Activated T-cell treated with anti-CD3 and anti-CD28 coated beads for 24 hours (primary cell): ENCODE data around the gene HSF2BP.
"Not testable (repeated sequence)": the region's sequence is repeated elsewhere in the genome, so short reads cannot be mapped to it uniquely, and the experiment has no call there.

Experiments
- DNase-seq: peaks from one replicate; pipeline ENCODE4 v3.0.0-alpha.2; 2020; ENCODE audit warnings: low read depth

Gene HSF2BP

DNA sequence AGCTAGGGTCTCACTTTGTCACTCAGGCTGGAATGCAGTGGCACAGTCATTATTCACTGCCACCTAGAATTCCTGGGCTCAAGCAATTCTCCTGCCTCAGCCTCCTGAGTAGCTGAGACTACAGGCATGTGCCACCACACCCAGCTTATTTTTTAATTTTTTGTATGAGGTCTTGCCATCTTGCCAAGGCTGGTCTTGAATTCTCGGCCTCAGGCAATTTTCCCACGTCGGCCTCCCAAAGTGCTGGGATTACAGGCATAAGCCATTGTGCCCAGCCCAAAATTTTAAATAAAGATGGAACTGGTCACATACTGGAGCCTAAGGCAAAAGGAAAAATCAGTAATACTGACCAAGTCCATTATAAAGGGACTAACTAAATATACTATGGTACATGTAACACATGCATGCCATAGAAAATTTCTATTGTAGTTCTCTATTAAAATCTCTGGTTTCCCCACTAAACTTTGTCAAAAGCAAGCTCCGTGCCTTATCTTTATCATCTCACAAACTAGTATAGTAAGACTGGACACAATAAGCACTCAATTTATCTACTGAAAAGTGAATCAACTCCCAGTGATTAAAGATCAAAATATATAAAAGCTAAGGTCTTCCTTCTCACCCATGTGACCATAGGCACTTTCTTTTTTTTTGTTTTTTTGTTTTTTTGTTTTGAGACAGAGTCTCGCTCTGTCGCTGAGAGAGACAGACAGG, 61.6 kb downstream of the HSF2BP start:
- DNase-seq: no peak

GRCh38 chr21:43597052-43597451, 62.2 kb downstream of the HSF2BP start:
- no peak for DNase-seq

DNA sequence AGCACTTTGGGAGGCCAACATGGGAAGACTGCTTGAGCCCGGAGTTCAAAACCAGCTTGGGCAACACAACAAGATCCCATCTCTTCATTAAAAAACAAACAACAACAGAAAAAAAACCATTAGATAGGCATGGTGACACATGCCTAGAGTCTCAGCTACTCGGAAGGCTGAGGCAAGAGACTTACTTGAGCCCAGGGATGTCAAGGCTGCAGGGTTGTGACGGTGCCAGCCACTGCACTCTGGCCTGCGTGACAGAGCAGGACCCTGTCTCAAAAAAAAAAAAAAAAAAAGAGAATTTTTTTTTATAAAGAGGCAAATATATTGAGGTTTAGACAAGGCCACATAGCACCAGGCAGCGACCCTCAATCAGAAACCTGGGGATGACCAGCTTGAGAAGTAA, 62.7 kb downstream of the HSF2BP start:
- no peak for DNase-seq

DNA sequence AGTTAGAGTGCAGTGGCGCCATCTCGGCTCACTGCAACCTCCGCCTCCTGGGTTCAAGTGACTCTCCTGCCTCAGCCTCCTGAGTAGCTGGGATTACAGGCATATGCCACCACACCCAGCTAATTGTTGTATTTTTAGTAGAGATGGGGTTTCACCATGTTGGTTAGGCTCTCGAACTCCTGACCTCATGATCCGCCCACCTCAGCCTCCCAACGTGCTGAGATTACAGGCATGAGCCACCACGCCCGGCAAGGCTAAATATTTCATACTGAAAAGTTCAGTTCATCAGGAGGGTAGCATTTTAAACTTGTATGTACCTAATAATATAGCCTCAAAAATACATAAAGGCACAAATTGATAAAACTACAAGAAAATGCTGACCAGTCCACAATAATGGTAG, 63.5 kb downstream of the HSF2BP start:
- not testable (repeated sequence) for DNase-seq

GRCh38 chr21:43593078-43593477, 66.2 kb downstream of the HSF2BP start:
- DNase-seq: no peak

GRCh38 chr21:43591571-43591970, 67.7 kb downstream of the HSF2BP start:
- DNase-seq: no peak

DNA sequence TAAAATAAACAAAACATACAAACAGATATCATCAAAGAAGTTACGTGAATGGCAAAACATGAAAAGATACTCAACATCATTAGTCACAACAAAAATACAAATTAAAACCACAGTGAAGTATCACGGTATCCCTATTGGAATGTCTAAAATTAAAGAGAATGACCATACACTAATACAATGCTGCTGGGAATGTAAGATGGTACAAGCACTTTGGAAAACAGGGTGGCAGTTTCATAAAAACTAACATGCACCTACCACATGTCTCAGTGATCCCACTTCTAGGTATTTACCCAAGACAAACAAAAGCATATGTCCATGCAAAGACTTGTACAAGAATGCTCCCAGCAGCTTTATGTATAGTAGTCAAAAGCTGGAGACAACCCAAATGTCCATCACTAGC, 69.1 kb downstream of the HSF2BP start:
- no peak for DNase-seq

GRCh38 chr21:43588957-43589356, 70.3 kb downstream of the HSF2BP start:
- DNase-seq: no peak

- no peak for DNase-seq
Observed at GRCh38 chr21:43585924-43586413, 73.3 kb downstream of the HSF2BP start.

DNA sequence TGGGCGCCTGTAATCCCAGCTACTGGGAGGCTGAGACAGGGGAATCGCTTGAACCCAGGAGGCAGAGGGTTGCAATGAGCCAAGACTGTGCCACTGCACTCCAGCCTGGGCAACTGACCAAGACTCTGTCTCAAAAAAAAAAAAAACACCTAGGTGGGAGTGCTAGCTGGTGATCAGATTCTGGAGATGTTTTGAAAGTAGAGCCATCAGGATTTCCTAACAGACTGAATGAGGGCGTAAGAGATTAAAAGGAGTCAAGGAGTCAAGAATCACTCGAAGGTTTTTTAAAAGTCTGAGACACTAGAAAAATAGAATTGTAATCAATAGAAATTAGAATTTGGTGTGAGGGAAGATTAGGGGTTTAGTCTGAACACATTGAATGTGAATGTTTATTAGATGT, 73.8 kb downstream of the HSF2BP start:
- no peak for DNase-seq

GRCh38 chr21:43581453-43581852, 77.8 kb downstream of the HSF2BP start:
- no peak for DNase-seq

DNA sequence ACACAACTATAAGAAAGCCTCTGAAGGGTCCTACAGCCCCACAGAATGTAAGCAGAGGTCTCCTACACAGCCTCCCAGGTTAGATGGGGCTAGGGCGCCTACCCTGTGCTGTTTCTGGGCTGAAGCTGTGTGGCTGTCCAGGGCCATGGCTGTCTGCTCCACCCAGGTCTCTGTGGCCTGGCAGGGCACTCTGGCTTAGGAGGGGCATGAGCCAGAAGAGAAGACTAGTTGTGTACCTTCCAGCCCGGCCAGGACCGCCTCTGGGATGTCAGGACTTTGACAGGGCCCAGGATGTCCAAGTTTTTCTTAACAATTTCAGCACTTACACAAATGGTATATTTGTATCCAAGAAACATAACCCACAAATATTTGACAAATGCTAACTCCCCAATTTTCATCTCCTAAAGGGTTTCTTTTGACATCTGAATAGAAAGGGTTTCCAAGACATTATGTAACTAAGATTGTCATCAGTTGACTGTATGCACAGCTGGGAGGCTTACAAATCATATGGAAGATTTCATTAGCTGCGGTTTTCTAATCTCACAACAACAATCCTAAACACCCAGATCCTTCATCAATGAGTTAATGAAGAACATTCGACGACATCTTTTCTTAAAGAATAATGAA, 80.5 kb downstream of the HSF2BP start:
- DNase-seq: no peak

DNA sequence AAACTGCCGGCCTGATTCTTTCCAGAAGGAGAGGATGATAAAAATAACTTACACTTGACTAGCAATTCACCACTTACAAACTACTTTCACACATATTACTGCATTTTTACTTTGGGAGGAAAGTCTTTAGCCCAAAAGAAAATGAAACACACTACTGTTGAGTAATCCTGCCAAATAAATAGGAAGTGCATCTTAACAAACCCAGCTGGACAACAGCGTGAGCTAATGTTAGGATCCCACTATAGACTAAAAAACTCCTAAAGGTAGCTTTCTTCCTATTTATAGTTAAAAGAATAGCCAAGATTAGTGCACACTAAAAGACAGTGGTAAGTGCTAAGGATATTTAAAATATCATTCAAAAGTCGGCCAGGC, 83.8 kb downstream of the HSF2BP start:
- DNase-seq: no peak

- DNase-seq: no peak
Observed at GRCh38 chr21:43574741-43575472, 84.4 kb downstream of the HSF2BP start.

DNA sequence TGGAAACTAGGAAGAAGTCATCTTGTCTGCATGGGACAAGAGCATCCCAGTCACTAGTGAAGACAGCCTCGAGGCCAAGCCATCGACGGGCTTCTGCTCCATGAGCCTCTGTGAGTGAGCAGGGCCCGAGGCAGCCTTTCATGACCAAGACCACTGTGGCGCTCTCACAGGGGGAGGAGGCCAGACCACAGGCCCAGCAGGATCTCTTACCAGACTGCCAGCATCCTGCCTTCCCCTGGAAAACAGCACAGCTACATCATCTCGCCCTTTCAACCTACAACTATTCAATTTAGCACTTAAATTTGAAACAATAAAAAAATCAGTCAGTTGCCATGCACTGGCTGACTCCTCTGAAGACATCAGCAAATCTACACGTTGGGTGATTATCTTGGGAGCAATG, 85.4 kb downstream of the HSF2BP start:
- no peak for DNase-seq

- DNase-seq: no peak
Observed at GRCh38 chr21:43572446-43572845, 86.8 kb downstream of the HSF2BP start.

GRCh38 chr21:43571976-43572375, 87.3 kb downstream of the HSF2BP start:
- DNase-seq: no peak

GRCh38 chr21:43570195-43570594, 89.1 kb downstream of the HSF2BP start:
- DNase-seq: not testable (repeated sequence)

DNA sequence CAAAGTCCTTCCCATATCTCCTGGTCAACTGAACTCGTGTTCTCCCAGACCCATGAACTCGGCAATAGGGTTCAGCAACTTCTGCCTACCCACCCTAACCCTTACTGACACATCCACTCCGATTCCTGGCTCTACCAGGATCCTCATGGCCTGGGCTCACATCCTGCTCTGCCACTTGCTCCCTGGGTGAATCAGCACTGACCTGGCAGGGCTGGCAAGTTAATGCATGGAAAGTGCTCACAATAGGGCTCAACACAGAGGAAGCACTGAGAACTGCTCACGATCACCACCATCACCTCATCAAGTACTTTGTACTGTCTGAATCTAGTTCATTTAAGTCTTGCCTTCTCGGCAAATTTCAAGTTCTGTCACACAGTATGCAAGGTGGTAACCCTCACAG, 96.8 kb downstream of the HSF2BP start:
- not testable (repeated sequence) for DNase-seq

GRCh38 chr21:43540561-43540960, 118.7 kb downstream of the HSF2BP start:
- not testable (repeated sequence) for DNase-seq

- DNase-seq: not testable (repeated sequence)
Observed at GRCh38 chr21:43522495-43523131, 136.7 kb downstream of the HSF2BP start.

DNA sequence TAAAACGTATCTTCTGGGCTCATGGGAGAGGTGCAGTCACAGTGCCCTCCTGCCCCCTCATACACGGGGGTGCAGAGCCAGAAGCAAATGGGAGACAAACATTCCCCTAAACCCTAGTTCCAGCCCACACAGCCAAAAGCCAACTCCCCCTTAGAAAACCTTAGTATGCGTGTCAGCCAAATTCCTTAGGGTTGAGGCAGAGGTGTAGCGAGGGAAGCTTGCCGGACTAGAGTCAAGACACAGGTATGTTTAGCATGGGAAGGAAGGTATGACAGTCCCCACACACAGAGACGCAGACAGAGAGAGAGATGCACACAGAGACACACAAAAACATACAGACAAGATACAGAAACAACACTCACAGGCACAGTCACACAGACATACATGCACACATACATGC, 141.6 kb downstream of the HSF2BP start:
- not testable (repeated sequence) for DNase-seq
